ENCODE data around the gene PDLIM5. TPM values are rescaled to one million over a fixed set of nuclear protein-coding genes. Genes with fewer than 3 reads are reported as not detected.
A peak's percentile ranks its signal among the peaks of the same experiment; 100 is the strongest.
"Not testable (repeated sequence)": the region's sequence is repeated elsewhere in the genome, so short reads cannot be mapped to it uniquely, and the experiment has no call there.

PDLIM5 gene
- total RNA-seq, 1 donor from 2014 or later, result 70.8 TPM

- peak; percentile 32 to 73 for DNase-seq (ENCODE audit: low read depth in 2 of 2)
Measured at GRCh38 chr4:94641702-94642560, 190.2 kb downstream of the PDLIM5 start.

GRCh38 chr4:94642561-94642866, 190.8 kb downstream of the PDLIM5 start:
- no peak for DNase-seq (ENCODE audit: low read depth in 2 of 2)

- no peak for DNase-seq (ENCODE audit: low read depth in 2 of 2)
Measured at GRCh38 chr4:94648699-94649098, 197.0 kb downstream of the PDLIM5 start.

- peak; percentile 53 to 78 for DNase-seq (ENCODE audit: low read depth in 2 of 2)
Measured at GRCh38 chr4:94649381-94650133, 197.8 kb downstream of the PDLIM5 start.

GRCh38 chr4:94650134-94650495, 198.4 kb downstream of the PDLIM5 start:
- peak; percentile 14 to 24 for DNase-seq (ENCODE audit: low read depth in 2 of 2)

- peak in 1 of 2 donors; percentile 56 for DNase-seq (ENCODE audit: low read depth in 2 of 2)
Measured at GRCh38 chr4:94650690-94651089, 198.9 kb downstream of the PDLIM5 start.

GRCh38 chr4:94653095-94653649, 201.4 kb downstream of the PDLIM5 start:
- peak in 1 of 2 donors; percentile 15 for DNase-seq (ENCODE audit: low read depth in 2 of 2)

GRCh38 chr4:94653984-94654609, 202.4 kb downstream of the PDLIM5 start:
- DNase-seq (ENCODE audit: low read depth in 2 of 2), result no peak

- no peak for DNase-seq (ENCODE audit: low read depth in 2 of 2)
Measured at GRCh38 chr4:94654714-94655113, 203.0 kb downstream of the PDLIM5 start.

- DNase-seq (ENCODE audit: low read depth in 2 of 2), result no peak
Measured at GRCh38 chr4:94660614-94661013, 208.9 kb downstream of the PDLIM5 start.

- not testable (repeated sequence) for DNase-seq (ENCODE audit: low read depth in 2 of 2)
Measured at GRCh38 chr4:94665021-94665420, 213.3 kb downstream of the PDLIM5 start.

GRCh38 chr4:94665500-94666404, 214.0 kb downstream of the PDLIM5 start:
- peak in 1 of 2 donors; percentile 5 for DNase-seq (ENCODE audit: low read depth in 2 of 2)

GRCh38 chr4:94668724-94669123, 217.0 kb downstream of the PDLIM5 start:
- DNase-seq (ENCODE audit: low read depth in 2 of 2), result no peak

- DNase-seq (ENCODE audit: low read depth in 2 of 2), result peak; percentile 6 to 59
Measured at GRCh38 chr4:94669672-94670664, 218.2 kb downstream of the PDLIM5 start.

GRCh38 chr4:94671113-94671512, 219.4 kb downstream of the PDLIM5 start:
- no peak for DNase-seq (ENCODE audit: low read depth in 2 of 2)

- no peak for DNase-seq (ENCODE audit: low read depth in 2 of 2)
Measured at GRCh38 chr4:94673961-94674360, 222.2 kb downstream of the PDLIM5 start.

GRCh38 chr4:94676970-94677369, 225.2 kb downstream of the PDLIM5 start:
- no peak for DNase-seq (ENCODE audit: low read depth in 2 of 2)

- DNase-seq (ENCODE audit: low read depth in 2 of 2), result no peak
Measured at GRCh38 chr4:94678896-94679295, 227.2 kb downstream of the PDLIM5 start.

GRCh38 chr4:94680176-94680862, 228.6 kb downstream of the PDLIM5 start:
- no peak for DNase-seq (ENCODE audit: low read depth in 2 of 2)
